CD4-positive, CD25-positive, alpha-beta regulatory T cell (primary cell): Measurements from ENCODE around the gene RPL22. TPM values are rescaled to one million over a fixed set of nuclear protein-coding genes. Genes with fewer than 3 reads are reported as not detected.

Experiments used
- ATAC-seq, 2 donors: fragments of 150-1000 bp; cut with Tn5 transposase; one replicate each; pipeline ENCODE4 v1.10.0; 2021; ENCODE audit warnings: low read depth in 2 of 2, moderate number of reproducible peaks in 2 of 2, moderate library complexity in 1 of 2
- DNase-seq, 3 donors: peaks; one replicate each; pipeline versions ENCODE4 v3.0.0 to v3.0.0-alpha.2; 2012 to 2022; ENCODE audit warnings: mixed read lengths in 1 of 3
- H3K27ac ChIP-seq: one replicate; pipeline ENCODE4 v1.7.0; 2013; ENCODE audit warnings: mild to moderate bottlenecking, low read length; ENCODE audit not compliant: insufficient read depth, poor library complexity, severe bottlenecking
- H3K27me3 ChIP-seq: one replicate; pipeline ENCODE4 v1.7.0; 2013; ENCODE audit warnings: low read length; ENCODE audit not compliant: control insufficient read depth, insufficient read depth
- H3K36me3 ChIP-seq: one replicate; pipeline ENCODE4 v1.7.0; 2013; ENCODE audit warnings: mild to moderate bottlenecking, low read length, moderate library complexity; ENCODE audit not compliant: control insufficient read depth, insufficient read depth
- H3K4me1 ChIP-seq: 2 replicates; pipeline ENCODE4 v1.7.0; 2013; ENCODE audit warnings: mild to moderate bottlenecking, low read length; ENCODE audit not compliant: insufficient read depth, control insufficient read depth, poor library complexity, severe bottlenecking
- H3K4me3 ChIP-seq: one replicate; pipeline ENCODE4 v1.7.0; 2013; ENCODE audit warnings: low read depth, mild to moderate bottlenecking, low read length, moderate library complexity
- H3K9me3 ChIP-seq, 2 experiments: 1 replicate in 1 of 2; 2 replicates in 1 of 2; pipeline ENCODE4 v1.7.0; 2013; ENCODE audit warnings: low read length in 2 of 2, mild to moderate bottlenecking in 1 of 2, moderate library complexity in 1 of 2; ENCODE audit not compliant: control insufficient read depth in 2 of 2
- H3K27ac Mint-ChIP-seq, 3 donors: one replicate each; pipeline ENCODE4 v1.8.0; 2020 to 2022; ENCODE audit warnings: mild to moderate bottlenecking in 3 of 3, mixed read lengths in 3 of 3, moderate library complexity in 2 of 3
- H3K27me3 Mint-ChIP-seq: one replicate; pipeline ENCODE4 v1.8.0; 2022; ENCODE audit warnings: mild to moderate bottlenecking, mixed read lengths
- H3K36me3 Mint-ChIP-seq: one replicate; pipeline ENCODE4 v1.8.0; 2020; ENCODE audit warnings: mixed read lengths
- H3K4me1 Mint-ChIP-seq, 4 donors: one replicate each; pipeline ENCODE4 v1.8.0; 2020 to 2022; ENCODE audit warnings: mixed read lengths in 4 of 4, mild to moderate bottlenecking in 1 of 4
- H3K4me3 Mint-ChIP-seq, 4 donors: one replicate each; pipeline ENCODE4 v1.8.0; 2020 to 2022; ENCODE audit warnings: mild to moderate bottlenecking in 4 of 4, mixed read lengths in 4 of 4, moderate library complexity in 3 of 4
- H3K9me3 Mint-ChIP-seq, 7 donors: one replicate each; pipeline ENCODE4 v1.8.0; 2020 to 2022; ENCODE audit warnings: mixed read lengths in 7 of 7, mild to moderate bottlenecking in 3 of 7, moderate library complexity in 2 of 7
- polyA plus RNA-seq, 4 donors: library from polyadenylated mRNA; unstranded; fragments of 300-500 nt; fragmentation: Illumina TruSeq; gene quantifications; one replicate each; pipeline ENCODE4 v1.2.3, GENCODE V29; 2021
- total RNA-seq: library from RNA; stranded (reverse); gene quantifications from one replicate; pipeline ENCODE4 v1.2.3, GENCODE V29; 2022

RPL22 gene
- total and polyA plus RNA-seq, 5 donors from 2014 or later, result 152 to 405 (median 196) TPM

DNA sequence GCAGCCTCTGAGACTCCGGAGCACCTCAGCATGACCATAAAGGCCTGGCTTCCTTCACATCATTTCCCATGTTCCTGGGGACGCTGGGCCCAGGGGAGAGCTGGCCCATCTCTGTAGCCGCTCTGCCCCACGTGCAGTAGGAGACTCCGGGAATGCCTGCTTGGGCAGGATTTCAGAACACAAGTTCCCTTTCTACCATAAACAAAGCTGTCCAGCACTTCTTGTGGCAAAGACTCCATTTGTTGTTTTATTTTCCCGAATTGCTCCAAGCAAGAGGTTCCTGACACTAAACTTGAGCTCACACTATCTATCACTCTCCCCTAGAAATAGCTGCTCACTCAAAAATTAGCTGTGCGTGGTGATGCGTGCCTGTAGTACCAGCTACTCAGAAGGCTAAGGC lies 41.2 kb downstream of the RPL22 start:
- Histone ChIP-seq H3K4me3 (no peak overlapping the region), H3K9me3 (no peaks in the 10 kb centered on the region), H3K27ac (no peak overlapping the region), H3K27me3 (no peaks in the 10 kb centered on the region), H3K36me3 (no peaks in the 10 kb centered on the region), H3K4me1 (peaks cover 10% of the 10 kb centered on the region)
- H3K4me1 Mint-ChIP-seq, result peaks cover 0 to 26% (median 1%) of the 10 kb centered on the region in 4 donors
- DNase-seq (no peak), ATAC-seq (no peak)
- no peaks in the 10 kb centered on the region for H3K27me3 Mint-ChIP-seq
- peak overlapping the region in 1 of 3 donors; percentile 11 for H3K27ac Mint-ChIP-seq
- H3K4me3 Mint-ChIP-seq, result no peak overlapping the region
- H3K36me3 Mint-ChIP-seq, result peaks cover 4% of the 10 kb centered on the region
- H3K9me3 Mint-ChIP-seq, result no peaks in the 10 kb centered on the region

DNA sequence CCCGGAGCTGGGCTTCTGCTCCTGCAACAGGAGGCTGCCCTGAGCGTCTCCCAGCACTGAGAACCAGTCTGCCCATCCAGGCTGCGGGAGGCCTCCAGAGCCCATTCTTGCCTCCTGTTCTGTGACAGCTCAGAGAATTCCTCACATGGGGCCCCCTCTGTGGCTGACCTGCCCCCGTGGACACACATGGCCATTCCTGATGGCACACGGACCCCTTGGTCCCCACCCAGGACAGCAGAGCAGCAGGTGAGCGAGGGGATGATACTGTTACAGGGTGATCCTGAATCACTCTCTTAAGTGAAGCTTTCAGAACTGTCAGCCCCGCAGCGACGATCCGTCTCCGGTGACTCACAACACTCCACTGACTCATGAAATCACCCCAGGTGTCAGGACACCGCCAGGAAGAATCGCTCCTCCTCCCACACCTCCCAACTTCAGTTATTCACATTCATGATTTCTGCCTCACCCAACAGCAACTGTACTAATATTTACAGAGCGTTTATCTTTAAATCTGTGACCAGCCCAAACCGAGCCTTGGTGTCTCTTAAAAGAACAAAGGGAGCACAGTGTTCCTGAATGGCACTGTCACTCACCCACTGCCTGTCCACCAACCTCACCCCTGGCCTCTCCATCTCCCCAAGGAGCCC lies 41.7 kb downstream of the RPL22 start:
- no peak overlapping the region for H3K27ac ChIP-seq
- H3K4me1 ChIP-seq, result peaks cover 10% of the 10 kb centered on the region
- DNase-seq, result no peak
- H3K9me3 Mint-ChIP-seq, result no peaks in the 10 kb centered on the region
- no peaks in the 10 kb centered on the region for H3K36me3 ChIP-seq
- H3K36me3 Mint-ChIP-seq, result peaks cover 4% of the 10 kb centered on the region
- no peak overlapping the region for H3K4me3 ChIP-seq
- no peaks in the 10 kb centered on the region for H3K27me3 Mint-ChIP-seq
- no peaks in the 10 kb centered on the region for H3K9me3 ChIP-seq
- H3K4me3 Mint-ChIP-seq, result no peak overlapping the region
- H3K4me1 Mint-ChIP-seq, result peaks cover 0 to 26% (median 1%) of the 10 kb centered on the region in 4 donors
- no peak for ATAC-seq
- H3K27ac Mint-ChIP-seq, result peak overlapping the region in 1 of 3 donors; percentile 20
- H3K27me3 ChIP-seq, result no peaks in the 10 kb centered on the region

DNA sequence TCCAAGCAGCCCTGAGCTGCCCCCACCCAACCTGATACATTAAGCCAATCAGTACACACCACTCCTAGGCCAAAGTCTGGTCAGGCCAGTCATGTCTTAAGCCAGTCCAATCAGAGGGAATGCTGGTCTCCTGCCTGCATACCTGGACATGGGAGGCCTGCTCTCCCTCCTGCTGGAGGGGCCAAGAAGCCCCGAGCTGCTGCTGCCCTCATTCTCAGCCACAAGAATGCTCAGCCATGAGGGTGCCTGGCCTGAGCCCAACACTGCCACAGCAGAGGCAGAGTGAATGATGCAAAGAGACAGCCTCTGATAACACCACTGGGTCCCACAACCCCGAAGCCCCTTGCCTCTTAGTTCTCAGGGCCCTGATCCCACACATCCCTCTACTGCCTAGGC lies 42.3 kb downstream of the RPL22 start:
- no peaks in the 10 kb centered on the region for H3K27me3 Mint-ChIP-seq
- Histone ChIP-seq H3K4me1 (peaks cover 10% of the 10 kb centered on the region), H3K9me3 (no peaks in the 10 kb centered on the region), H3K27me3 (no peaks in the 10 kb centered on the region), H3K27ac (no peak overlapping the region), H3K36me3 (no peaks in the 10 kb centered on the region), H3K4me3 (no peak overlapping the region)
- peaks cover 0 to 2% (median 0%) of the 10 kb centered on the region in 7 donors for H3K9me3 Mint-ChIP-seq
- ATAC-seq (no peak), DNase-seq (no peak)
- peaks cover 0 to 29% (median 3%) of the 10 kb centered on the region in 4 donors for H3K4me1 Mint-ChIP-seq
- peaks cover 4% of the 10 kb centered on the region for H3K36me3 Mint-ChIP-seq
- H3K27ac Mint-ChIP-seq, result no peak overlapping the region
- H3K4me3 Mint-ChIP-seq, result no peak overlapping the region

DNA sequence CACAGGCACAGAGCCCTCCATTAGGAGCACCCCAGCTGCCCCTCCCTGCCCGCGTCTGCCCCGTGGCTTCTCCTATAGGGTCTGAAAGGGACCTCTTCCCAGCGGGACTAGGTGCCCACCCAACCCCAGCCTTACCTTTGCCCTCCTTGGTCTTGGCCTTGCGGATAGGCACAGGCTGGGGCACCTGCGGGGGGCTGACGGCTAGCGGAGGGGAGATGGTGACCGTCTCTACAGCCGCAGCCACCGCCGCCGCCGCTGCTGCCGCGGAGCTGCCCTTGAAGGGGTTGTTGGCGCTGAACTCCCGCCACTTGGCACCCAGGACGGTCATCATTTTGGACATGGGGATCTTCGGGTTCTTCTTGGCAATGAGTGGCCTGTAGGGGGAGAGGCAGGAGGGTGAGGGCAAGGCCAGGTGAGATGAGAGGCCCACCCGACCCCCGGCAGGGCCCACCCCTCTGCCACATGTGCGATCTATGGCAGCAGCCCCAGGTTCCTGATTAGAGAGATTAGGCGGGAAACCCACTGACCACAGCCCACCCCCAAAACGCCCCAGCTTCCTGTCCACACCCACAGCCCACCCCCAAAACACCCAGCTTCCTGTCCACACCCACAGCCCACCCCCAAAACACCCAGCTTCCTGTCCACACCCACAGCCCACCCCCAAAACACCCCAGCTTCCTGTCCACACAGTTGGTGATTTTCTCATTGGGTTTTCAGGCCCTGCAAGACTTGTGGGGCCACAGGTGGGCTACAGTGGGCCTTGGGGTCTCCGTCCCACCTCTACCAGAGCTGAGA lies 44.7 kb downstream of the RPL22 start:
- H3K36me3 ChIP-seq, result no peaks in the 10 kb centered on the region
- no peak overlapping the region for H3K27ac Mint-ChIP-seq

DNA sequence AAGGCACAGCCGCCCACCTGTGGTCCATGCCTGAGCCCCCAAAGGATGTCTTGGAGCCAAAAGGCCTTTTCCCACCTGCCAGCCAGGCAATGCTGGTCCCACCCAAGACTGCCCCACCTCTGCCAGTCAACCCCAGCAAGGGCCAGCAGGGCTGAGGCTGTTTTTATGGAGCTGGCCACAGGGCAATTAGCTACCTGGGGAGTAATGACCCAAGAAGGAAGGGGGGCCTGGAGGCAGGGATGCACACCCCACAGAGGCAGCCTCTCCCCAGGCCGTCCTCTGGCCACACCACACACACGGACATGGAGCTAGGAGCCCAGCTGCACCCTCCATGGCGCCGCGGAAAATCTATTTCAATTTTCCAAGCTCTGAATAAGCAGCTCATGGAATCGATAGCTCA lies 46.5 kb downstream of the RPL22 start:
- Mint-ChIP-seq H3K36me3 (peaks cover 4% of the 10 kb centered on the region), H3K4me3 (no peak overlapping the region), H3K27ac (no peak overlapping the region), H3K9me3 (peaks cover 0 to 2% (median 0%) of the 10 kb centered on the region in 7 donors), H3K27me3 (peaks cover 4% of the 10 kb centered on the region), H3K4me1 (peaks cover 0 to 39% (median 4%) of the 10 kb centered on the region in 4 donors)
- Histone ChIP-seq H3K4me3 (no peak overlapping the region), H3K9me3 (no peaks in the 10 kb centered on the region), H3K27ac (no peak overlapping the region), H3K4me1 (peaks cover 22% of the 10 kb centered on the region), H3K36me3 (no peaks in the 10 kb centered on the region), H3K27me3 (no peaks in the 10 kb centered on the region)
- ATAC-seq, result no peak
- no peak for DNase-seq

More for the DNA sequence above, 44.7 kb downstream of the RPL22 start:
- Mint-ChIP-seq H3K9me3 (peaks cover 0 to 2% (median 0%) of the 10 kb centered on the region in 7 donors), H3K27me3 (no peaks in the 10 kb centered on the region), H3K4me1 (peaks cover 0 to 33% (median 3%) of the 10 kb centered on the region in 4 donors), H3K4me3 (no peak overlapping the region), H3K36me3 (peaks cover 8% of the 10 kb centered on the region)
- Histone ChIP-seq H3K9me3 (no peaks in the 10 kb centered on the region), H3K4me3 (no peak overlapping the region), H3K27me3 (no peaks in the 10 kb centered on the region), H3K27ac (no peak overlapping the region), H3K4me1 (peaks cover 10% of the 10 kb centered on the region)
- no peak for ATAC-seq
- DNase-seq, result peak in 1 of 3 donors; percentile 12

DNA sequence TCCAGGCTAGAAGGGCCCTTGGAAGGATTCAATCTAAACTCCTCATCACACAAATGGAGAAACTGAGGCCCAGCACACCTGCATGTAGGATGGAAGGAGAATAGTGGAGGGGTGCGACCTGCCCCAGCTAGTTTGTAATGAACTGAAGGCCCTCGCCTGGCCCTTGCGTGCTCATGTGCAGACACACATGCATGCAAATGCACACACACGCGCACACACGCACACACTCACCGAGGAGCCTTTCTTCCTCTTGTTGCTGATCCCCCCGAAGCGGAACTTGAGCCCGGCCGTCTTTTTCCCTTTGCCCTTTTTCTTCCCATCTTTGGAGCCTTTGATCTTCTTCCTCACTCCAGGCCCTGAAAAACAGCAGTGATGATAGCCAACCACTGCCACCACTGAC lies 47.2 kb downstream of the RPL22 start:
- Mint-ChIP-seq H3K4me1 (peaks cover 0 to 35% (median 4%) of the 10 kb centered on the region in 4 donors), H3K27me3 (peaks cover 4% of the 10 kb centered on the region), H3K36me3 (peaks cover 4% of the 10 kb centered on the region), H3K27ac (no peak overlapping the region), H3K4me3 (no peak overlapping the region), H3K9me3 (peaks cover 0 to 2% (median 0%) of the 10 kb centered on the region in 7 donors)
- peaks cover 22% of the 10 kb centered on the region for H3K4me1 ChIP-seq
- H3K36me3 ChIP-seq, result no peaks in the 10 kb centered on the region
- no peaks in the 10 kb centered on the region for H3K9me3 ChIP-seq
- no peak for ATAC-seq
- H3K27me3 ChIP-seq, result no peaks in the 10 kb centered on the region
- H3K27ac ChIP-seq, result no peak overlapping the region
- DNase-seq, result no peak
- no peak overlapping the region for H3K4me3 ChIP-seq

DNA sequence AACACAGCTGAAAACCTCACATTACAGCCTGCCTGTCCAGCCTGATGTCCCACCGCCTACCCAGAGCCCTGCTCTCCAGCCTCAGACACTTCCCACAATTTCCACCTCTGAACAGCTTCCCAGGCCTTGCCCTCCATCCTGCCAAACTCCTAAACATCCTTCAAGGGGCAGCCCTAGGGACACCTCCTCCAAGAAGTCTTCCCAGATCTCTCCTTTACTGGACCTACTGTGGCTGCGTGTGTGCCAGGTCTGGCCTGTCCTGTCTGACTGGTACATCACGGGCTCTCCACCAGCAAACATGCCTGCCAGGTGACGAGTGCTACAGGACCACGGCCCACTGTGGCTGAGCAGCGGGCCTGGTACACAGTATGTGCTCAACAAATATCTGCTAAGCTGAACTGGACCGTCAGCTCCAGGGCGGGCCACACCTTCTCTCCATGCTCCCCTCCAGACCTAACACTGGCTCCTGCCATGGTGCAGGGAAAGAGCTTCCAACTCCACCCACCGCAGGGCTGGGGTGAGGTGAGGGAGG lies 48.0 kb downstream of the RPL22 start:
- H3K27ac Mint-ChIP-seq, result no peak overlapping the region

More for the DNA sequence above, 48.0 kb downstream of the RPL22 start:
- Histone ChIP-seq H3K4me3 (no peak overlapping the region), H3K4me1 (peaks cover 22% of the 10 kb centered on the region), H3K27me3 (no peaks in the 10 kb centered on the region), H3K27ac (no peak overlapping the region), H3K9me3 (no peaks in the 10 kb centered on the region), H3K36me3 (no peaks in the 10 kb centered on the region)
- peaks cover 0 to 33% (median 4%) of the 10 kb centered on the region in 4 donors for H3K4me1 Mint-ChIP-seq
- no peak for ATAC-seq
- peaks cover 0 to 2% (median 0%) of the 10 kb centered on the region in 7 donors for H3K9me3 Mint-ChIP-seq
- peaks cover 6% of the 10 kb centered on the region for H3K27me3 Mint-ChIP-seq
- peaks cover 4% of the 10 kb centered on the region for H3K36me3 Mint-ChIP-seq
- DNase-seq, result no peak
- peak overlapping the region in 1 of 4 donors; percentile 46 for H3K4me3 Mint-ChIP-seq
